GM21717 (cell line): ENCODE results near the gene NOTUM.
A peak's percentile ranks its signal among the peaks of the same experiment; 100 is the strongest.
"Not testable (repeated sequence)": the region's sequence is repeated elsewhere in the genome, so short reads cannot be mapped to it uniquely, and the experiment has no call there.

Experiments
- ATAC-seq: cut with Tn5 transposase; IDR thresholded peaks from one replicate; pipeline ENCODE4 v1.9.1; 2021; ENCODE audit warnings: mild to moderate bottlenecking, moderate library complexity; ENCODE audit not compliant: unreplicated experiment

Gene NOTUM

DNA sequence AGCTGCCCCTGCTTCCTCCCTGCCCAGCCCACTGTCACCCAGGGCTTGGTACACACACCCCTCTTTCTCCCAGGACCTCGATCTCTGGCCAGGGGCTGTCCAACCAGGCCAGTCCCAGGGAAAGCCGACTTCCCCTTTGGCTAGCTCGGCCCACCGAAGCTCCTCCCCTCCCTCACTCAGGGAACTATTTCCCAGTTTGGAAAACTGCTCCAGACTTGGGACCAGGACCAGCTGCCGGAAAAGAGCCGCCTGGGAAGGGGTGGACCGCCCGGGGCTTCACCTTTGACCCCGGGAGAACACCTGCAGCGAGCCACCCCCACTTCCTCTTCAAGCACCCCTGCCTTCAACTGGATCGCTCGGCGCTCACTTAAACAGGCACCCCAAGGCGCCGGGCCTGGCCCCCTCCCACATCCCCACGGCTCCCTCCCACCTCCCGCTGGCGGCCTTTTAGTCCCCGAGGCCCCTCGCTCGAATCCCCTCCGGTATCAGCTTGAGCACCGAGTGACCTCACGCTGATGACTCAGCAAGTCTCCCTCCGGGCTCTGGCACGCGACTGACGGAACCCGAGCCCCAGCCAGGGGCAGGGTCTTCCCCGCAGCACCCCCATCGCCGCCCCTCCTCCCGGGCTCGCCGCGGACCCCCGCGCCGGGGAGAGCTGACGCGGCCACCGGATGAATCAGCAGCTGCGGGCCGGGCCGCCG is 34.4 kb downstream of the NOTUM start:
- ATAC-seq = no peak

DNA sequence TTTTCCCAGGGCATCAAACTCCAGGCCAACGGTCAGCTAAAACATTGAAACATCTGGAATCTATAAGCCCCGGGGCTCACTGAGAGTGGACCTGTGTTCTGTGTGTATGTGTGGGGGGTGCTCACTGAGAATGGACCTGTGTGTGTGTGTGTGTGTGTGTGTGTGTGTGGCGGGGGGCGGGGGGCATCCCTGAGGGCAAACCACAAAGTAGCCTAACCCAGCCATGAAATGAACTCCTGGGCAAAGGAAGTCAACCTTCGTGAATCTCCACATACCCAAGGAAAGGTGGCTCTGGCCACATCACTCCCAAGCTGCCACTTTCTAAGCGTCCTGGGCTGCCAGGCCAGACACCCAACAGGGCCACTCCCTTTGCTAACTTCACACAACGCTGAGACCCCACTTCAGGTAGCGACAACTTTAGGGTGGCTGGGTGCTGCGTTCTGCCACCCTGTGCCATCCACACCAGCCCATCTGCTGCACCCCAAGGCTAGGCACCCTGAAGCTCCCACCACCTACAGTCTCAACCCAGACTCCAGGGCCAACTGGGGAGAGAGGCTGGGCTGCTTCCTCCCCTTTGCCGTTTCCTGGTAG is 35.0 kb downstream of the NOTUM start:
- ATAC-seq = no peak

GRCh38 chr17:81924557-81925532 is 36.1 kb downstream of the NOTUM start:
- ATAC-seq = no peak

- no peak for ATAC-seq
These were observed 37.4 kb downstream of the NOTUM start for GRCh38 chr17:81923302-81924260.

DNA sequence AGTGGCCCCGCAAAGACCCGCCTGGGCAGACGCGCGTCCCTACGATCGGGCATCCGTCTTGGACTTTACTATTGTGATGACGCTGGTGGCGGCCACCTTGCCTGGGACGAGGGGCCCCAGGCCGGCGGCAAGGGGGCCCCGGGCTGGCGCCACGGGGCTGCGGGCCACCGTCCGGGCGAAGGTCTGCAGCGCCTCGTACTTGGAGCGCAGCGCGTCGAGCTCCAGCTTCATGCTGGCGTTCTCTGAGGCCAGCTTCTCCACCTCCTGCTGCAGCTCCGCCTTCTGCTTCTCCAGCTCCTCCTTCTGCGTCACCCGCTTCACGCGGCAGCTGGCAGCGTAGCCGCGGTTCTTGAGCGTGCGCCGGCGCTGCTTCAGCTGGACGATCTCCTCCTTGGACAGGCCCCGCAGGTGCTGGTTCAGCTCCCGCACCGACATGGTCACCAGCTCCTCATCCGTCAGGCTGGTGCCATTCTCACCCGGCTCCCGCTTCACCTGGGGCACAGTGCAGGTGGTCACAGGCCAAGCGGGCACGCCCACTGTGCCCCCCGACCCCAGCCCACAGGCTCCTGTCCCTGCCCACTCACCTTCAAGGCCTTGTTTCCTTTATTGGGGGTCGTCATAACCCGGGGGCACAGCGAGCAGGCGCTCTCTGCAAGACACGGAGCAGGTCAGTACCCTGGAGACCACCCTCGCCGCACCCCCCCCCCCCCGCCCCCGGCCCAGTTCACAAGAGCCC is 38.3 kb downstream of the NOTUM start:
- no peak for ATAC-seq

DNA sequence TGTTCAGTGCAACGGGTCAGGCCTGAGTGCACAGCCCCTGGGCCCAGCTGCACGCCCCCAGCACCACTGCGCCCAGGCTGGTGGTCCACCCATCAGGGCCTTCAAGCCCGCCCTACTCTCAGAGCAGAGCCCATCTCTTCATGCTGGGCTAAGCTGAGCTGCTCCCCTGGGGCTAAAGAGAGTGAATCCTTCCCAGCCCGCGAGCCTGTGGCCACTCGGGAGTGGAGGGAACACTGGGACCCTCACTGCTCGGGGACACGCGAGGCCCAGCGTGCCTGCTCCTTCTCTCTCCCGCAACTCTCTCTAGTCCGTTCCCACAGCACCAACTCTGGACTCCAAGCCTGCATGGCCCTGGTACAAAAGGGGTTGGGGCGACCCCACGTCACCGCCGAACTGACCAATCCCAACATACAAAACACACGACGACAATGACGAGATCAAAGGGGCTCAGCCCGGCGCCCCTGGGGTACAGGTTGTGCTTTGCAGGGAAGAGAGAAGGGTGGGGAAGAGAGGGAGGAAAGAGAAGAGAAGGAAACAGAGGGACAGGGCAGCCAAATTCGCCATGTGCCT is 38.9 kb downstream of the NOTUM start:
- no peak for ATAC-seq

- ATAC-seq = no peak
These were observed 39.5 kb downstream of the NOTUM start for GRCh38 chr17:81921537-81921862.

DNA sequence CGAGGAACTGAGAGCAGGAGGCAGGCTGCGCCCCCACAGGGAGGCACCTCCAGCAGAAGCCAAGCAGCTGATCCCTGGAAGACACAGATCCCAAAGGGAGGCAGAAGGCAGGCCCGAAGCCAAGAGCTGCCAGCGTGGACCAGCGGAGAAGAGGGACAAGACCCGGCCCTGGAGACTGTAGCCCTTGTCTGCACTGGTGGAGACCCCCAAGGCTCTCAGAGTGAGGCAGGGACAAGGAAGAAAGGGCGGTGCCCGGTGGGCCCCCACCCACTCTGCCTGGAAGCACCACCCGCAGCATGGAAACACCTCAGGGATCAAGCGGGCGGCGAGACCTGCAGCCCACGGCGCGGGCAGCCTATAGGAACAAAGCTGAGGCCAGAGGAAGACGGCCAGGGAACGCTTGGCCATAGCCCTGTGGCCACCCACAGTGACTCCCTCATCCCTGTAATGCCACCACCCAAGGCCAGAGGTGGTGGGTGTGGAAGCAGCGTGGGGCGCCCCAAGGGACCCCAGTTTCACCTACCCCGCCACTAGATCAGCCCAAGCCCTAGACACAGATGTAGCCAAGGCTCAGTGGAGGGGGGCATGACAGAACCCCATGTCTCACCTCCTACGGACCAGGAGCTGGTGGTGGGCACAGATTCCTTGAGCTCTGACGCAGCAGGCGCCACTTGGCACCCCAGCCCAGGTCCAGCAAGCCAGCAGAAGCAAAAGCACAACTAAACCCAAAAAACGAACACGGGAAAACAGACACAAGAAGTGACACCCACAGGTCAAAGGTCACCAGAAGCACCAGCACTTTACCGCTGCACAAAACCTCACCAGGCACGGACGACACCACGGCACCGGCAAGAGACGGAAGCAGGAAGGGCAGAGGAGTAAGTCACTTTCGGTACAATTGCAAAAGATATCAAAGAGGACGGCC is 40.1 kb downstream of the NOTUM start:
- no peak for ATAC-seq

- ATAC-seq = no peak
These were observed 42.0 kb downstream of the NOTUM start for GRCh38 chr17:81918832-81919545.

- ATAC-seq = not testable (repeated sequence)
These were observed 42.7 kb downstream of the NOTUM start for GRCh38 chr17:81918333-81918669.

DNA sequence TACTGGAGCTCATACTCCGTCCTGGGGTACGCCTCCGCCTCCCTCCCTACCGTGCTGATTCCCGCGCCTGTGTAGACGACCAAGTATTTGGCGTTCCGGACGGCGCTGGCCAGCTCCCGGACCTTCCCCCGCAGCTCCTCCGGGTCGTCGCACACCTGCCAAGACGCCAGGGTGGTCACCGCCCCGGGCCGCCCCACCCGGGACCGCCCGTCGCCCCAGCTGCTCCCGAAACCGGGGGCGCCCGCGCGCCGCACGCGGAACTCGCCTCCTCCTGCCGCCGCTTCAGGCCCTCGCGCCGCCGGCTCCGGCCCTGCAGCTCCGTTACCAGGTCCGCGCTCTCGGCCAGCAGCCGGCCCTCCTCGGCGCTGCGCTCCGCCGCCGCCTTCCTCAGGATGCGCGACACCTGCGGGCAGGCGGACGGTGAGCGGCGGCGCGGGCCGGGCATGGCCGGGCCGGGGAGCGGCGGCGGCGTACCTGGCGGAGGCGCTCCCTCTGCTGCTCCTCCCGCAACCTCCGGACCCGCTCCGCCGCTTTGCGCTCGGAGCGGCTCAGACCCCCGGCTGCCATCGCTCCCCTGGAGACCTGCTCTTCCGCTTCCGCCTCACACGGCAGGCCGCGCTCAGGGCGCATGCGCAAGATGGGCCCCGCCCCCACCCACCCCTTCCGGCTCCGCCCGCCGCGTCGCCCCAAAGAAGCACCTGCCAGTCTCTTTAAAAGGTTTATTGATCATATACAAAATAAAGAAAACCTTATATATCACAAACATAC is 43.2 kb downstream of the NOTUM start, which contains the start of gene SIRT7:
Gene SIRT7, minus strand, starts transcription at position 612 of the 768 bp plus-strand sequence. Its CDS starts 45 bp downstream, at position 567.
- ATAC-seq = peak; percentile 29

DNA sequence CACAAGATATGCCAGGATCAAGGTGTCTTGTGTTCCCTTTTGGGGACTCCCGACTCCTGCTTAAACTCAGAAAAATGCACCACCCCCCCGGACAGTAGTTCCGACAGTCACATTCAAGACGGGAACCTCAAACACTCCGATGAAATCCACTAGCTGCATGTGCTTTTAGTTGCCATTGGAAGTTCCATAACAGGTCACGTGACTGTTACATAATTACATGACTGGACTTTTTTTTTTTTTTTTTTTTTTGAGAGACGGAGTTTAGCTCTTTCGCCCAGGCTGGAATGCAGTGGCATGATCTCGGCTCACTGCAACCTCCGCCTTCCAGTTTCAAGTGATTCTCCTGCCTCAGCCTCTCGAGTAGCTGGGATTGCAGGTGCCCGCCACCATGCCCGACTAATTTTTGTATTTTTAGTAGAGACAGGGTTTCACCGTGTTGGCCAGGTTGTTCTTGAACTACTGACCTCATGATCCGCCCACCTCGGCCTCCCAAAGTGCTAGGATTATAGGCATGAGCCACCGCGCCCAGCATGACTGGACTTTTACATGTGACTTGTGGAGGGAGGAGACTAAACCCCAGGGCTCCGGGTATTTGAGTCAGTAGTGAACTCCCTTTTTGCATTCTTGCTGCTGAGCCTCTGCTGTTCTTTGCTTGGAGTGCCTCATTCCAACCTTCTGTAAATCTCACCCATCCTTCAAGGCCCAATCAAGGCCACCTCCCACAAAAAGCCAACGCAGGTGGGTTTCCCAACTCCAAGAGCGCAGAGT is 44.6 kb downstream of the NOTUM start:
- ATAC-seq = no peak

DNA sequence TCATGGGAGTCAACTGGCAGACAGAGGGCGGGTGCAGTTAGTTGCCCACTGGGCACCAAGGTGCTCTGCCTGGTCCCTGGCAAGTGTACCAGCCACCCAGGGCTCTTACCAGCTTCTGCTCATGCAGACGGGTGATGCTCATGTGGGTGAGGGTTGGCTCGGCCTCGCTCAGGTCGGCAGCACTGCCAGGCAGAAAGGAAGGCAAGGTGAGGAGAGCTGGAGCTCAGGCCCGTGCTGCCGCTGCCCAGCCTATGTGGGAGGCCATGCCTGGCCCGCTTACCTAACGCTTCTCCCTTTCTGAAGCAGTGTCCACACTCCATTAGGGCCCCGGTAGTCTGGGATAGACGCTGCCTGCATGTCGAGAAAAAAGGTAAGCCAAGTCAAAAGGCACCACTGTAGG is 45.7 kb downstream of the NOTUM start:
- no peak for ATAC-seq

GRCh38 chr17:81914103-81914850 is 46.7 kb downstream of the NOTUM start:
- ATAC-seq = no peak

DNA sequence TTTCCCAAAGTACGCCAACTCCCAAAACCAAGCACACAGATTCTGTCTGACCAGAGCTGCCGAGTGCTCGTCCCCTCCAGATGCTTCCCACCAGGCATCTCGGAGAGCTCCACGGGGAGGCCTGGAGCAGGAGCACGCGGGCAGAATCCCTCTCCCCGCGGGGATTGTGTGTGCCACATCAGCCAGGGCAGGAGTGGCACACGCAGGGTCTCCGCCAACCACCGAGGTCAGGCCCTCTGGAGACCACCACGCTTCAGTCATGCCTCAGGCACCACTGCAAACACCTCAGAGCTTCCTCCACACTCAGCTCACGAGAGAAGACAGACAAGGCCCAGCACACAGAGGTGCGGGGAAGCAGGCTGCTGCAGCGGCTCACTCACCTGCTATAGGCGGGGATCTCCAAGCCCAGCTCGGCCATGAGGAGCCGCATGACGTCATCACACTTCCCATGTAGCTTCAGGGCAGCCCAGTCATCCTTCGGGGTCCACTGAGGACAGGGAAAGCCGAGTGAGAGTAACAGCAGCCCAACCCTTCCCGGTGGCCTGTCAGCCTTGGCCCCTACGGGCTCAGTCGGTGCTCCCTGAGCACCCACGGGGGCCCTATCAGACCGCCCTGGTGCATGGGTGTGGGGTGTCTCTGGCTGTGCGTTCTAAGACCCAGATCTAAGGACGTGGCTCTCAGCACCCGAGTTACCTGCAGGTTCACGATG is 47.4 kb downstream of the NOTUM start:
- no peak for ATAC-seq
